22Rv1 (cell line): ENCODE measurements around the gene VASP.

Experiments used
- H3K27ac ChIP-seq: fragments of 450-650 bp; 2 replicates; pipeline ENCODE4 v1.5.1; 2017
- ZFX ChIP-seq: fragments of 450-650 bp; IDR thresholded peaks from 2 replicates; pipeline ENCODE4 v1.6.1; 2017; ENCODE audit warnings: antibody characterized with exemption, borderline replicate concordance
- TF ChIP-seq, protein P1 (sequence below): fragments of 450-650 bp; IDR thresholded peaks from 2 replicates; pipeline ENCODE4 v1.5.1; 2017; ENCODE audit warnings: mild to moderate bottlenecking

Gene VASP

DNA sequence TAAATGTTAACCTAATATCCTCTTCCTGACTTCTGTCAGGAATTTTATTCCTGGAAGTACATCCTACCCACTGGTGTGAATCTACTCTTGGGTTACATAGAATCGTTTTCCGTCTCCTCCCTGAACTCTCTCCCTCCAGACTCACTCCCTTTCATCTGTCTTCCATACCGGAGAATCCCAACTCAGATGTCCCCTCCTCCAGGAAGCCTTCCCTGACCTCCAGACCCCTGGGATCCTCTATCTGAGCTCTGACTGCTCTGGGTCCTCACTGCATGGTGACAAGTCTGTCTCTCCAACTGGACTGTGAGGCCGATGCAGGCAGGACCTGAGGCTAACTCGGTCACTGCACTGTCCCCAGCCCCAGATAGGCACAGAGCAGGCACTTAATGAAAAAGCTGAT, 52.8 kb downstream of the VASP start:
- TF ChIP-seq, protein P1, sequence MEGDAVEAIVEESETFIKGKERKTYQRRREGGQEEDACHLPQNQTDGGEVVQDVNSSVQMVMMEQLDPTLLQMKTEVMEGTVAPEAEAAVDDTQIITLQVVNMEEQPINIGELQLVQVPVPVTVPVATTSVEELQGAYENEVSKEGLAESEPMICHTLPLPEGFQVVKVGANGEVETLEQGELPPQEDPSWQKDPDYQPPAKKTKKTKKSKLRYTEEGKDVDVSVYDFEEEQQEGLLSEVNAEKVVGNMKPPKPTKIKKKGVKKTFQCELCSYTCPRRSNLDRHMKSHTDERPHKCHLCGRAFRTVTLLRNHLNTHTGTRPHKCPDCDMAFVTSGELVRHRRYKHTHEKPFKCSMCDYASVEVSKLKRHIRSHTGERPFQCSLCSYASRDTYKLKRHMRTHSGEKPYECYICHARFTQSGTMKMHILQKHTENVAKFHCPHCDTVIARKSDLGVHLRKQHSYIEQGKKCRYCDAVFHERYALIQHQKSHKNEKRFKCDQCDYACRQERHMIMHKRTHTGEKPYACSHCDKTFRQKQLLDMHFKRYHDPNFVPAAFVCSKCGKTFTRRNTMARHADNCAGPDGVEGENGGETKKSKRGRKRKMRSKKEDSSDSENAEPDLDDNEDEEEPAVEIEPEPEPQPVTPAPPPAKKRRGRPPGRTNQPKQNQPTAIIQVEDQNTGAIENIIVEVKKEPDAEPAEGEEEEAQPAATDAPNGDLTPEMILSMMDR: no peak
- no peak for TF ChIP-seq ZFX

DNA sequence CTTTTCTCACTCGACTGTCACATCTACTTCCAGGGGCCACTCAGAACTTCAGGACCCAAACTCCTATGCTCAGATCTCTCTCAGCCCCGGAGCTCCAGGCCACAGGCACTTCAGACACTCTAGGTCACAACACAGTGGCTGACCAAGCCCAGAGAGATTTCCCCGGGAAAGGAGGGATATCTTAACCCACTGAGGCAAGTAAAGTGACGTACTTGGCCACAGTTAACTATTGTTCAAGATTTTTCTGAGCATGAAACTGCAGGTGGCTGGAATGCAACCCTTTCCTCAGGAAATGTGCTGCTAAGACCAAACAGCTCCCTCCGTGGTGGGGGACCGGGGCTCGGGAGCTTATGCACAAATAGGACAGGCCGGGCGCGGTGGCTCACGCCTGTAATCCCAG, 53.4 kb downstream of the VASP start:
- H3K27ac ChIP-seq: no peak overlapping the region
- TF ChIP-seq, protein P1: no peak
- TF ChIP-seq ZFX: no peak

More for the DNA sequence above, 52.8 kb downstream of the VASP start:
- H3K27ac ChIP-seq: no peak overlapping the region

DNA sequence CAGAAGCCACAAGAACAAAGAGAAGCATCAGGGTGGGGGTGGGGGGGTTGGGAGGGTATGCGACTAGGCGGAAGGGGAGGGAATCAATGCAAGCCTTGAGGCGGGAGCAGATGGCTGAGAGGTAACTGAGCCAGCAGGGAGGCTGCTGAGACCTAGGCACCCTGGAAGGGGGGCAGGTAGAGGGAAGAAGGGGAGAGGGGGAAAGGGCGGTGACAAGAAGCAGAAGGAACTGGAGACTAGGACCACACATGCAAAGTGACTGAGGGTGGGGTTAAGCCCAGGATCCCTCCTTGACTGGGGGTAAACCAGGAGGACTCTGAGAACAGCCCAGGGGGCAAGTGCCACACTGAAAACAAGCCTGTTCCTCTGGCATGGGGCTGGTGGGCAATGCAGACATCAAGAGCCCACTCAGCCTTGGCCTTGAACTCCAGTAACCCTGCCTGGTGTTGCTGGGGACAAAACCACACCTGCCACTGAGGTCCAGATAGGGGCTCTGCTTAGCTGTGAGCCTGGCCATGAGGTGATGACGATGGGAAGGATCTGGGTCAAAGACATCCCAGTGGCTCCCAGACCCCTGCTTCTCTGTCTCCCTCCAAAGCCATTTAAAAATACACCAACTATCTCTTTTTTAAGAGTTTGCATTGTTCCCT, 57.0 kb downstream of the VASP start:
- no peak for TF ChIP-seq ZFX
- TF ChIP-seq, protein P1: no peak
- H3K27ac ChIP-seq: no peak overlapping the region

DNA sequence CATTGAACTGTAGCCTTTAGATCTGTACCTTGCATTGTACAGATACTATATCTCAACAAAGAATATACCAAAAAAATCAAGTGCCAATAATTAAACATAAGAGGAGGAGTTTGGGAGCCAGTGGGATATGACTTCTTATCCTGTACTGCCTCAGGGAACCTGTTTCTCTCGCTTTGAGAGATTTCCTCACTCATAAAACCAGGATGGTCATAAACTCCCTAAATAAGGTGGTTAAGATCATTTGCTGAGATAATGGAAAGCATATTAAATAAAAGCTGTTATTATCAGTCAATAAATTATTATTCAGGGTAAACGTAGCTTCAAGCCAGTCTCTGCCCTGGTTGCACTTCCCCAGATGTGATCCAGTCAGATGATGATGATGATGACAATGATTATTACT, 60.3 kb downstream of the VASP start:
- TF ChIP-seq, protein P1: no peak
- no peak for TF ChIP-seq ZFX
- H3K27ac ChIP-seq: peak overlapping the region; percentile 39

DNA sequence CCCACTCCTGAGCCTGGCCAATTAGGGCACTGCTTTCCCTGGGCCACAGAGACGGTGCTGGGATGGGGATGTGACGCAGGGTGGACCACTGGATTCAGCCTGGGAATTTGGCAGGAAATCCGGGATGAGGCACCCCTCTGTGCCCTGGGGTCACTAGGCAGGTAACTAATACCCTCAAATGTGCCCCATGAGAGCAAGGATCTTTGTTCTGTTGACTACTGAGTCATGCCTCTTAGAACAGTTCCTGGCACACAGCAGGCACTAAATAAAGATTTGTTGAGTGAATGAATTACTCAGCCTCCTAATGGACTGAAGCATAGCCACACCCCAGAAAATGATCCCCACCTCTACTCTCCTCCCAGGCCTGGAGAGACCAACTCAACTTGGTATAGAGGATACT, 61.5 kb downstream of the VASP start:
- 0 out of 2 replicates have a peak overlapping the region, but pooled peaks have one; percentile 39 for H3K27ac ChIP-seq
- TF ChIP-seq, protein P1: no peak
- TF ChIP-seq ZFX: no peak

DNA sequence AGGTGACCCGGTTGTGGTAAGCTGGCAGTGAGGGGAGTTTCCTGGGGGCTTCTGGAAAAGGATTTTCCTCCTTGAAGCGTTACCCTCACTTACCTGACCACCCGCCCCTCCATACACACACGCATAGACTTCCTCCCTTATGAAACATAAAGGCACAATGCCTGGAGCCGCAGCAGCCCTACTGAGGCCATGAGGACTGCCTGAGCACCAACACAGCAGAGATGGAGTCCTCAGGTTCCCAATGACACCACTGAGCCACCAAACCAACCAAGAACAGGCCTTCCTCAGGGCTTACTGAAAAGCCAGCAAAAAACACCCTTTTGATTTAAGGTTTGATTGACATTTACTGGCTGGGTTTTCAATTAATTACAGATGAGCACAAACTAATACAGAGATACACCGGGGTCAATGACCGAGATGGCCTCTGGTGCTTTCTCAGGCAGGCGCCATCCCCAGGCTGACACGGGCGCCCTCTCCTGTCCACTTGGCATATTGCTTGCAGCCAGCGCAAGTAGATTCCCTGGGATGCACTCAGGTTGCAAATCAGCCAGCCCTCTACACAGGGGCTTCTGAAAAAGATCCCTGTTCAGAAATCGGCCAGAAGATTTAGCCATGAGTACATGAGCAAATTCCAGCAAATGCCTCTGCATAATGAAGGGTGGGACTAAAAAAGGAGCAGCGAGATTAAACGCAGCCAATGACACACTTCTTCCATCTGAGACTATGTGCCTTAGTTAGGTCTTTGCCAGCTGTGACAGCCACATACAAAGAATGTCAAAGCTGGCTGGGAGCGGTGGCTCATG, 62.5 kb downstream of the VASP start:
- TF ChIP-seq, protein P1: peak; percentile 96
- no peak for TF ChIP-seq ZFX
- no peak overlapping the region for H3K27ac ChIP-seq

DNA sequence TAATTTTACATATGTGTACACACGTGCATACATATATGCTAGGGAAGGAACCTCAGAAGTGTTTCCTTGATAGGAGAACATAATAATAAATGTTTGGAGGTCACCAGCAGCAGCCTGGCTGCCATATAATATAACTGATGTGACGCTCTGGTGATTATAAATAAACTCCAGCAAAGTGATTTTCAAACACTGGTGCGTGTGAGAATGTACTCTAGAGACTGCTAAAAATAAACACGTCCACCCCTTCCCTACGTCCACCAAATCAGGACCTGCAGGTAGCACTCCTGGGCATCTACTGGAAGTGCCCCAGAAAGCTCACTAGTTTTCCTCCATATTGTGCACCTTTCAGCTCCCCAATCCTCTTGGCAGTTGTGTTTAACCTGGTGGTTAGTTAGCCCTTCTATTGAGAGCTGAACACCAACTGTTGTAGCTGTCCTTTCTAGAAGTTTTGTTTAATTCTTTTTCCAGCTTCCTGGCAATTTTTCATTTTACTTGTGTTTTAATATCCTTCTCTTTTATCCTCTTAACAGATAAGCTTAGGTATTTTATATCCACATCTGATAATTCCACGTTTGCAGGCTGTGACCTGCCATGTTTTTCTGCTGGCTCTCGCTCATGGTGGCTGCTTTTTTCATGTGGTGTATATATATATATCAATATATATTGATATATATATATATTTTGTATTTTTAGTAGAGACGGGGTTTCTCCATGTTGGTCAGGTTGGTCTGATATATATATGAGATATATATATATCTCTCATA, 64.4 kb downstream of the VASP start:
- TF ChIP-seq, protein P1: no peak
- TF ChIP-seq ZFX: no peak
- H3K27ac ChIP-seq: no peak overlapping the region
